T-helper 2 cell treated with Interferon-gamma antibody and Interleukin-4, amounts not matched to agents 5 μg/mL and 100 μg/mL, for 36 hours (primary cell): Measurements from ENCODE around the gene CPNE4.

Experiments
- DNase-seq: peaks from one replicate; pipeline ENCODE4 v3.0.0; 2021; ENCODE audit warnings: low spot score
- H3K27ac Mint-ChIP-seq: one replicate; pipeline ENCODE4 v1.8.0; 2021; ENCODE audit warnings: mild to moderate bottlenecking, mixed read lengths
- H3K27me3 Mint-ChIP-seq: one replicate; pipeline ENCODE4 v1.8.0; 2021; ENCODE audit warnings: low read depth, mixed read lengths
- H3K36me3 Mint-ChIP-seq: one replicate; pipeline ENCODE4 v1.8.0; 2021; ENCODE audit warnings: low read depth, mixed read lengths
- H3K4me1 Mint-ChIP-seq: one replicate; pipeline ENCODE4 v1.8.0; 2021; ENCODE audit warnings: low read depth, mixed read lengths
- H3K4me3 Mint-ChIP-seq: one replicate; pipeline ENCODE4 v1.8.0; 2022; ENCODE audit warnings: mild to moderate bottlenecking, moderate library complexity, mixed read lengths
- H3K9me3 Mint-ChIP-seq: one replicate; pipeline ENCODE4 v1.8.0; 2021; ENCODE audit warnings: mixed read lengths

Gene CPNE4

DNA sequence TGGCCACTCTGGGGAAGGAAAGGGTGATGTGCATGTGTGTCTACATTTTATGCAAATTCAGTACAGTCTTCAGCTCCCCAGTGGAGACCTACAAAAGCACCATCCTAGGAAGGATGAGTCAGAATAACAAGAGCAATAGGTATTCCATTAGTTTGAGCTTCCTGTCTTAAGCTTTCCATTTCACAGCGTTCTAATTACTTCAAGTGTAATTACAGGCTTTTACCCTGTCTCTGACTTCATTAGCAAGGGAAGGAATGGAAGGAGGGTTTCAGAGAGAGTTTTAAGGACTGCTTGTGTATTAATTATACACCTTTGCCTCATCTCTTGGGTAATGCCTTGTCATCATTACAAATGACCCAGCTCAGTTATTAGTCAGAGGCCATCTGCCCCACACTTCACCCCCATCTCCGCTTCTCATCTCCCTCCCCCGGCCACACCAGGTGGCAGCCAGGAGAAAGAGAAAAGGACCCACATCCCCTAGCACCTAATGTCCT lies 329.2 kb downstream of the CPNE4 start:
- H3K27ac Mint-ChIP-seq: no peak overlapping the region
- H3K9me3 Mint-ChIP-seq: no peaks in the 10 kb centered on the region
- no peak overlapping the region for H3K4me3 Mint-ChIP-seq
- H3K4me1 Mint-ChIP-seq: peaks cover 2% of the 10 kb centered on the region
- no peaks in the 10 kb centered on the region for H3K36me3 Mint-ChIP-seq
- no peak for DNase-seq
- peaks cover 26% of the 10 kb centered on the region for H3K27me3 Mint-ChIP-seq

DNA sequence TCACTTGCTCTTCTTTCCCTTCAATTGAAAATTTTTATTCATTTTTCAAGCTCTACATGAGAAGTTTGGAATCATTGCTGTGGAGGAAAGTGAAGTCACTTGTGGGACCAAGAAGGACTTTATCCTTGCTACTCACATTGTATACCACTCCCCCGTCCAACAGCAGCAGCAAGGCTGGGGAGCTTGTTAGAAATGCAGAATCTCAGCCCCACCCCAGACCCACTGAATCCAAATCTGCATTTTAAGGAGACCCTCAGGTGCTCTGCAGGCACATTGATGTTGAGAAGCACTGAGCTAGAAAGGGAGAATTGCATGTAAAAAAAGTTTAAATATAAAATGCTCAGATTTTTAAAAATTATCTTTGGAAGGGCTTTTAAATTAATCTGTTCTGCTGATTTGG lies 329.7 kb downstream of the CPNE4 start:
- no peaks in the 10 kb centered on the region for H3K36me3 Mint-ChIP-seq
- no peak overlapping the region for H3K27ac Mint-ChIP-seq
- peaks cover 2% of the 10 kb centered on the region for H3K4me1 Mint-ChIP-seq
- no peaks in the 10 kb centered on the region for H3K9me3 Mint-ChIP-seq
- DNase-seq: no peak
- H3K4me3 Mint-ChIP-seq: no peak overlapping the region
- H3K27me3 Mint-ChIP-seq: peaks cover 26% of the 10 kb centered on the region

DNA sequence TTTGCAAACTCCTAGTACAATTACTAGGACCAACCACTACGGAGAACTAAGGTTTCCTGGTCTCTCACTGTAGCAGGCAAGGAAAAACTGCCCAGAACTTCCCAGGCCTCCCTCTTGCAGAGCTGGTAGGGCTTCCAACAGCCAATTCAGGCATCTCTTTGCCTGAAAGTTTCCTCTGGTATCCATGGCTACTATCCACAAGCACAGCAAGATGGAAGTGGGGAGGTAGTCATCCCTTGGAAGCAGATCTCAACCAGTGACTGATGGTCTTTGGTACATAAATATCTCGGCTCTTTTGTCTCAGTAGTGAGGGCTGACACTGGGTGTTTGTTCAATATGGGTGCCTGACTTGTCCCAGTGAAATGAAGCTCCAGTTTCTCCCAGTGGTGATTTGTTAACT lies 330.7 kb downstream of the CPNE4 start:
- no peaks in the 10 kb centered on the region for H3K9me3 Mint-ChIP-seq
- H3K4me3 Mint-ChIP-seq: no peak overlapping the region
- H3K4me1 Mint-ChIP-seq: peaks cover 2% of the 10 kb centered on the region
- H3K27me3 Mint-ChIP-seq: peaks cover 24% of the 10 kb centered on the region
- no peak overlapping the region for H3K27ac Mint-ChIP-seq
- DNase-seq: no peak
- H3K36me3 Mint-ChIP-seq: no peaks in the 10 kb centered on the region

DNA sequence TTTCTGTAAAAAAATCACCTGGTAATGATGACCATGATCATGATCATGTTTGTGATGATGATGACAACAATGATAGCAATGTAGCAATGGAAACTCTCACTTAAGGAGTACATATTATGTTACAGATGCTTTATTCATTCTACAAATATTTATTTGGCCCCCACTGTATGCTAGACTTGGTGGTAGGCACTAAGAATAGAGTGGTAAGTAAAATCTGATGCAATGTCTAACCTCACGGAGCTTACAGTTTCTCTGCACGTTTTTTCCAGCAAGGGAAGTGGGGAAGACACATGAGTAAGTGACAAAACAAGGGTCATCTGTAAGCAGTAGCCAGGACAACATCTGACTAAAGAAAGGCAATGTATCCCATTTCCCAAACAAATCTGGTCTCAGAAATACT lies 332.7 kb downstream of the CPNE4 start:
- Mint-ChIP-seq H3K27me3 (peaks cover 18% of the 10 kb centered on the region), H3K9me3 (no peaks in the 10 kb centered on the region), H3K27ac (no peak overlapping the region), H3K36me3 (no peaks in the 10 kb centered on the region), H3K4me1 (peaks cover 2% of the 10 kb centered on the region), H3K4me3 (no peak overlapping the region)
- no peak for DNase-seq

DNA sequence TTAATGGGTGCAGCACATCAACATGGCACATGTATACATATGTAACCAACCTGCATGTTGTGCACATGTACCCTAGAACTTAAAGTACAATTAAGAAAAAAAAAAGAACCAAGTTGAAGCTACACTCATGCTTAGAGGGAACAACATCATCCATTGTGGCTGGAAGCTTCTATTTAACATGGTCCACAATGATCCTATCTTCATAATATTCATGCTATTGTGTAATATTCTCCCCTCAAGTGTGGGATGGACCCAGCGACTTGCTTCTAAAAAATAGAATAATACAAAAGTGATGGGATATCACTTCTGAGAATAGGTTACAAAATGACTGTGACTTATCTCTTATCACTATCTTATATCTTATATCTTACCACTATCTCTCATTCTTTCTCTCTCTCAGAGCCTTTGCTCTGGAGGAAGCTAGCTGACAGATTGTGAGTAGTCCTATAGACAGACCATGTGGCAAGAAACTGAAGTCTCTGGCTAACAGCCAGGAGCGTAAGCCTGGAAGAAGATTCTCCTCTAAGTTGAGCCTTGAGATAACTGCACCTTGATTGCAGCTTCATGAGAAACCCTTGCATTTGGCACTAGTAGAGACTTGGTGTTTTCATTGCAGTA lies 333.6 kb downstream of the CPNE4 start:
- no peak for DNase-seq
- Mint-ChIP-seq H3K36me3 (no peaks in the 10 kb centered on the region), H3K4me3 (no peak overlapping the region), H3K9me3 (no peaks in the 10 kb centered on the region), H3K27ac (no peak overlapping the region), H3K4me1 (peaks cover 2% of the 10 kb centered on the region), H3K27me3 (peaks cover 19% of the 10 kb centered on the region)

DNA sequence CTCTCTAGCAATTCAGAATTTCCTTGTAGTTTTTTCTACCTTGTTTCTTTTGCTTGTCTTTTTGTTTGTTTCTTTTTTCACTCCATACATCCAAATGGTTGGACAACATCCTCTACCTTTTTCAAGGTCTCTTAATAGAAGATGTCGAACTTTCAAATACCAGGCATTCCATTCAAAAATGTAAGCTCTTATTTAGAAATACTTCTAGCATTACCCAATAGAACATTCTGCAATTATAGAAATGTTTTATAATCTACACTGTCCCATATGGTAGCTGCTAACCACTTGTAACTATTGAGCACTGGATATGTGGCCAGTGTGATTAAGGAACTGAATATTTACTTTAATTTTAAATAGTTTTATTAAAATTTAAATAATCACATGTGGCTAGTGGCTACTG lies 335.8 kb downstream of the CPNE4 start:
- H3K4me3 Mint-ChIP-seq: no peak overlapping the region
- no peaks in the 10 kb centered on the region for H3K36me3 Mint-ChIP-seq
- no peak for DNase-seq
- no peaks in the 10 kb centered on the region for H3K9me3 Mint-ChIP-seq
- H3K27ac Mint-ChIP-seq: no peak overlapping the region
- peaks cover 2% of the 10 kb centered on the region for H3K4me1 Mint-ChIP-seq
- peaks cover 12% of the 10 kb centered on the region for H3K27me3 Mint-ChIP-seq

DNA sequence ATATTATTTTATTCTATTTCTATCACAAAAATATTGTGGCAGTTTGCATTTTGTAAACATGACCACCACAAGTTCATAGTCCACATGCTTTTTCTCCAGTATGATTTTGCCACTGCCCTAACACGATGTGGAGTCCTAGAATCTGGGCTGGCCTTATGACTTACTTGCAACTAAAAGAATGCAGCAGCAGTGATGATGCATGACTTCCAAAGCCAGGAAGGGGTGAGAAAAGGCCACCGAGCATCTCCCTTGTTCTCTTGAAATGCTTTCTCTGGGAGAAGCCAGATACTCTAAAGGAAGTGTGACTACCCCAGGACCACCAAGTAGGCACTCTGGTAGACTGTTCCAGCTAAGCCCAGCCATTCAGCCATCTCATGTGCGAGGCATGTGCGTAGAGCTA lies 340.4 kb downstream of the CPNE4 start:
- H3K4me3 Mint-ChIP-seq: no peak overlapping the region
- DNase-seq: no peak
- peaks cover 16% of the 10 kb centered on the region for H3K27me3 Mint-ChIP-seq
- H3K27ac Mint-ChIP-seq: no peak overlapping the region
- no peaks in the 10 kb centered on the region for H3K9me3 Mint-ChIP-seq
- H3K4me1 Mint-ChIP-seq: no peaks in the 10 kb centered on the region
- H3K36me3 Mint-ChIP-seq: no peaks in the 10 kb centered on the region

DNA sequence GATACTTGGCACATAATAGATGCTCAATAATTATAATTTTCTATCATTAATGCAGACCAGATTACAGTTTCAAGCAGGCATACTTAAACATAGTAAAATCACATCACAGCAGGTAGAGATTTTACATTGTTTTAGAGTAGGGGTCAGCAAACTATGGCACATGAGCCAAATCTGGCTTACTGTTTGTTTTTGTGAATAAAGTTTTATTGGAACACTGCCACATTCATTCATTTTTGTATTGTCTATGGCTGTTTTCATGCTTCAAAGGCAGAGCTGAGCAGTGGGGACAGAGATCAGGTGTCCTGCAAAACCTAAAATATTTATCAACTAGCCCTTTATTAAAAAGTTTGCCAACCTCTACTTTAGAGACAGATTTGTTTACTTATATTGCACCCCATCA lies 342.5 kb downstream of the CPNE4 start:
- no peaks in the 10 kb centered on the region for H3K9me3 Mint-ChIP-seq
- H3K36me3 Mint-ChIP-seq: no peaks in the 10 kb centered on the region
- H3K4me1 Mint-ChIP-seq: no peaks in the 10 kb centered on the region
- DNase-seq: no peak
- H3K4me3 Mint-ChIP-seq: no peak overlapping the region
- H3K27ac Mint-ChIP-seq: no peak overlapping the region
- peaks cover 15% of the 10 kb centered on the region for H3K27me3 Mint-ChIP-seq

DNA sequence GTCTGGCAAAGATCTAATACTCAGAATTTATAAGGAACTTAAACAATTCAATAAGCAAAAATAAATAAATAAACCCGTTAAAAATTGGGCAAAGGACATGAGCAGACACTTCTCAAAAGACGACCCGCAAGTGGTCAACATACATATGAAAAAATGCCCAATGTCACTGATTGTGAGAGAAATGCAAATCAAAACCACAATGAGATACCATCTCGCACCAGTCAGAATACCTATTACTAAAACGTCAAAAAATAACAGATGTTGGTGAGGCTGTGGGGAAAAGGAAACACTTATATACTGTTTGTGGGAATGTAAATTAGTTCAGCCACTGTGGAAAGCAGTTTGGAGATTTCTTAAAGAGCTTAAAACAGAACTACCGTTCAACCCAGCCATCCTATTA lies 344.0 kb downstream of the CPNE4 start:
- DNase-seq: no peak
- no peak overlapping the region for H3K4me3 Mint-ChIP-seq
- no peaks in the 10 kb centered on the region for H3K4me1 Mint-ChIP-seq
- no peak overlapping the region for H3K27ac Mint-ChIP-seq
- no peaks in the 10 kb centered on the region for H3K36me3 Mint-ChIP-seq
- peaks cover 18% of the 10 kb centered on the region for H3K27me3 Mint-ChIP-seq
- no peaks in the 10 kb centered on the region for H3K9me3 Mint-ChIP-seq

DNA sequence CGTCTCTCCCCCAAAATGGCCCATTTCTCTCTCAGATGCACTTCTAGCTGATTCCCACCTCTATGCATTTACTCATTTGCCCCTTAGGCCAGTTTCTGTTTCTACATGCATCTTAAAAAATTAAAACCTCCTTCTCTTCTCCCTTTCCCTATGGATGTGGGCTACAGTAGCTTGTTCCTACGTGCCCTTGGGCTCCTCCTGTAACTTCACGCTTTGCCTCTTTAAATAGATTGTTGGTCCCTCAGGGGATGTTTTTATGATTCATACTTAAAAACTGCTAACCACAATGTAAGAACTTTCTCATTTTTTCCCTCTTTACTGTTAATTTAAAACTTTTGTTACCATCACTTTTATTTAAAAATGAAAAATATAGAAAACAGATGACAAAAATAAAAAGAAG lies 346.4 kb downstream of the CPNE4 start:
- no peak for DNase-seq
- H3K4me3 Mint-ChIP-seq: no peak overlapping the region
- peaks cover 10% of the 10 kb centered on the region for H3K27me3 Mint-ChIP-seq
- no peaks in the 10 kb centered on the region for H3K4me1 Mint-ChIP-seq
- no peaks in the 10 kb centered on the region for H3K9me3 Mint-ChIP-seq
- H3K36me3 Mint-ChIP-seq: no peaks in the 10 kb centered on the region
- H3K27ac Mint-ChIP-seq: no peak overlapping the region

DNA sequence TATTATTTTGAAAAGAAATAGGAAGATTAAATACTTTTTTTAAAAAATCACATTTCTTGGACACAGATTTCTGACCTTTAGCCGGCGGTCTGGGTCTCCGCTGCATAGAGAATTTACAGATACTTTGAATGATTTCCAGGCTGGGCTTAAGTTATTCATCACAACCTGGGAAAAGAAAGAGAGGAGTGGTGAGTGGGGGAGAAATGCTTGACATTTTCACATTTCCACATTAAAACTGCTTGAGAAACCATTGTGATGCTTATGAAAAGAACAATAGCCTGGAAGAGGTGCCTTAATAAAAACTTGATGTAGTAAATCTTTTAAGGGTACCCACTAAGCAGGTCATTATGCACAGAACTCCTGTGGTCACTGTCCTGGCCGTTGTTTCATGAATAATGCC lies 365.2 kb downstream of the CPNE4 start:
- Mint-ChIP-seq H3K36me3 (no peaks in the 10 kb centered on the region), H3K27me3 (peaks cover 5% of the 10 kb centered on the region), H3K4me1 (no peaks in the 10 kb centered on the region), H3K4me3 (no peak overlapping the region), H3K9me3 (no peaks in the 10 kb centered on the region), H3K27ac (no peak overlapping the region)
- DNase-seq: no peak

DNA sequence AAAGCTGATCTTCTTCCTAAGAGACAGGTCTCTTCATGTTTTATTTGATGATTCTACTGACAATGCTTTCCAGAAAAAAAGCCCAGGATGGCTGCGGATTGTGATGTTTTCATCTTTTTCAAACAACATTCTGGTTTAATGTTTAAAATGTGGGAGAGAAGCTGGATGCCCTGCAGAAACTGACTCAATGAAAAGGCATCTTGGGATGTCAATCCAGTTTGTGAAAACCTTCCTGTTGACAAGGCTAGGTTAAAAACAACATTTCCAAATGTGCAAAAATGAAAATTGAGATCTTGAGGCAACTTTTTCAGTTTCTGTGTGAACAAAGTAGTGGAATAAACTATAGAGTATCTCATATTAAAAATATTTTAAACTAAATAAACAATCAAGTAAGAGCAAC lies 376.0 kb downstream of the CPNE4 start:
- H3K9me3 Mint-ChIP-seq: peaks cover 6% of the 10 kb centered on the region
- no peak overlapping the region for H3K4me3 Mint-ChIP-seq
- no peak overlapping the region for H3K27ac Mint-ChIP-seq
- H3K4me1 Mint-ChIP-seq: no peaks in the 10 kb centered on the region
- H3K36me3 Mint-ChIP-seq: no peaks in the 10 kb centered on the region
- no peak for DNase-seq
- peaks cover 3% of the 10 kb centered on the region for H3K27me3 Mint-ChIP-seq

DNA sequence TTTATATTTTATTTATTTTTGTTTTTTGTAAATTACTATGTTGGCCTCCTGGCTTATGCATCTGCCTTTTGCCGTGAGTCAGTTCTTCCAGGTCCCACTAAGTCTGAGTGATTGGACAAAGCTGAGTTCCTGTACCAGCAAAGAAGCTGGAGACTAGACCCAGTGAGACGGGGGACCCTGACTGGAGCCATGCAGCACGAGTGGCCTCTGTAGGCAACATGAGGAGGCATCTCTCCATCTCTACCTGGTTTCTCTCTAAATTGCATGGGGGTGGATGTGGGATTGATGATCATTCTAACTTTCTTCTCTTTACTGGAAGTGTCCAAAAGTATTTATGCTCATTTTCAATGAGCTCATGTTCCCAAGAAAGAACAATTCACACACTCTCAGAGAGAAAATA lies 376.7 kb downstream of the CPNE4 start:
- H3K27me3 Mint-ChIP-seq: peaks cover 3% of the 10 kb centered on the region
- H3K4me3 Mint-ChIP-seq: no peak overlapping the region
- no peak overlapping the region for H3K27ac Mint-ChIP-seq
- H3K9me3 Mint-ChIP-seq: peaks cover 6% of the 10 kb centered on the region
- H3K4me1 Mint-ChIP-seq: no peaks in the 10 kb centered on the region
- no peaks in the 10 kb centered on the region for H3K36me3 Mint-ChIP-seq
- no peak for DNase-seq

DNA sequence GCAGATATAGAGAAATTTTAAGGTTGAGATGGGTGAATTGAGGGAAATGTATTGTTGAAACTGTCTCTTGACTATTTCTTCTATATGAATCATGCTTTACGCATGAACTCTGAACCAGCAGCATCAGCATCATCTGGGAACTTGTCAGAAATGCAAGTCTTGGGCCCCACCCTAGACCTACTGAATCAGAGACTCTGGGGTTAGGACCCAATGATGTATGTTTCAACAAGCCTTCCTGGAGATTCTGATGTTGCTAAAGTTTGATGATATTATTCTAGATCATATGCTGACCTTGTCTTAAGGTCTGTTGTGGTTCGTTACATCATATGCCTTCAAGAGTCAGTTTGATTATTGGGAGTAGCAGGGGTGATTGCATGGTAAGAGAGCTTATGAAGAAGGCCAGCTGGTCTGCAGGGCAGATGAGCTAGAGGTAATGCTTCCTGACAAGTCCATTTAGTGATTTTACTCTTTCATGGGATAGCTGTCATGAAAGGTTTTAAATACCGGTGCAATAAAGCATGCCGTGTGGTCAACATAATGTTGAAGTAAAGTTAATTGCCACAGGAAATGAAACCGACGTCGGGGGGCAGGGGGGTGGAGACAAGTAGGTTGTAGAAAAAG lies 379.6 kb downstream of the CPNE4 start:
- Mint-ChIP-seq H3K9me3 (no peaks in the 10 kb centered on the region), H3K4me3 (no peak overlapping the region), H3K27ac (no peak overlapping the region), H3K36me3 (no peaks in the 10 kb centered on the region), H3K4me1 (no peaks in the 10 kb centered on the region), H3K27me3 (peaks cover 3% of the 10 kb centered on the region)
- no peak for DNase-seq

DNA sequence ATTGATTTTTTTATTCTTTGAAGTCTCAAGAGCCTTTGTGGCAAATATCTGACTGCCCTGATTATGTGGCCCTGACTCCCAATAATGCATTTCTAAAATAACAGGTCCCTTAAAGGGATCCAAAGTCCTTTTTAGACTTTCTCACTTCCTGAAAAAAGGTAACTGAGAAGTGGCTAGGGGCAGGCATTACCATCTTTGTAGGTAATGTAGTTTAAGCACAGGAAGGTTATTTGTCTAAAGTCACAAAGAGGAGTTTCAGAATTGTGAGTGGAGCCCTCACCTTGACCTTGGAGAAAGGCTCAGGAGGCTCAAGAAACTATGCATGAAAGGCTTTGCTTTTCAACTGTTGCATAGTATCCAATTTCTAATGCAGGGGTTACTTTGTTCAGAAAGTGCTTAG lies 389.2 kb downstream of the CPNE4 start:
- H3K36me3 Mint-ChIP-seq: no peaks in the 10 kb centered on the region
- no peak for DNase-seq
- peaks cover 5% of the 10 kb centered on the region for H3K27me3 Mint-ChIP-seq
- H3K9me3 Mint-ChIP-seq: no peaks in the 10 kb centered on the region
- H3K4me1 Mint-ChIP-seq: no peaks in the 10 kb centered on the region
- no peak overlapping the region for H3K27ac Mint-ChIP-seq
- no peak overlapping the region for H3K4me3 Mint-ChIP-seq
